Measurements from ENCODE around the gene COX11. TPM values are rescaled to one million over a fixed set of nuclear protein-coding genes. Genes with fewer than 3 reads are reported as not detected.
A peak's percentile ranks its signal among the peaks of the same experiment; 100 is the strongest.

COX11 gene
- polyA plus RNA-seq, 1 donor: 115 TPM

GRCh38 chr17:54944796-54945195 lies 23.7 kb downstream of the COX11 start:
- no peak overlapping the region for H3K4me3 ChIP-seq (ENCODE audit: low read length)
- no peaks in the 10 kb centered on the region for H3K27me3 ChIP-seq (ENCODE audit: control insufficient read depth, insufficient read depth, low read length)
- peaks cover 13% of the 10 kb centered on the region for H3K4me1 ChIP-seq (ENCODE audit: control insufficient read depth, insufficient read depth, low read length)
- no peak overlapping the region for H3K27ac ChIP-seq (ENCODE audit: low read length)
- DNase-seq: no peak
- H3K9me3 ChIP-seq (ENCODE audit: control insufficient read depth, low read depth, low read length): no peaks in the 10 kb centered on the region
- no CpG with 5 or more reads among the region's 1 CpG for WGBS (ENCODE audit: insufficient coverage, low lambda C conversion rate)
- peaks cover 13% of the 10 kb centered on the region for H3K36me3 ChIP-seq (ENCODE audit: control insufficient read depth, insufficient read depth, low read length)

GRCh38 chr17:54941285-54941684 lies 27.2 kb downstream of the COX11 start:
- H3K27ac ChIP-seq (ENCODE audit: low read length): no peak overlapping the region
- H3K4me1 ChIP-seq (ENCODE audit: control insufficient read depth, insufficient read depth, low read length): no peaks in the 10 kb centered on the region
- no peaks in the 10 kb centered on the region for H3K9me3 ChIP-seq (ENCODE audit: control insufficient read depth, low read depth, low read length)
- H3K27me3 ChIP-seq (ENCODE audit: control insufficient read depth, insufficient read depth, low read length): no peaks in the 10 kb centered on the region
- DNase-seq: no peak
- WGBS (ENCODE audit: insufficient coverage, low lambda C conversion rate): 100% methylated on average over 1 of the region's 1 CpG
- peaks cover 30% of the 10 kb centered on the region for H3K36me3 ChIP-seq (ENCODE audit: control insufficient read depth, insufficient read depth, low read length)
- no peak overlapping the region for H3K4me3 ChIP-seq (ENCODE audit: low read length)

GRCh38 chr17:54937426-54937825 lies 31.0 kb downstream of the COX11 start:
- no peak for DNase-seq
- no peak overlapping the region for H3K4me3 ChIP-seq (ENCODE audit: low read length)
- H3K9me3 ChIP-seq (ENCODE audit: control insufficient read depth, low read depth, low read length): no peaks in the 10 kb centered on the region
- peaks cover 32% of the 10 kb centered on the region for H3K36me3 ChIP-seq (ENCODE audit: control insufficient read depth, insufficient read depth, low read length)
- peaks cover 33% of the 10 kb centered on the region for H3K4me1 ChIP-seq (ENCODE audit: control insufficient read depth, insufficient read depth, low read length)
- H3K27me3 ChIP-seq (ENCODE audit: control insufficient read depth, insufficient read depth, low read length): no peaks in the 10 kb centered on the region
- no CpG with 5 or more reads among the region's 1 CpG for WGBS (ENCODE audit: insufficient coverage, low lambda C conversion rate)
- H3K27ac ChIP-seq (ENCODE audit: low read length): no peak overlapping the region

DNA sequence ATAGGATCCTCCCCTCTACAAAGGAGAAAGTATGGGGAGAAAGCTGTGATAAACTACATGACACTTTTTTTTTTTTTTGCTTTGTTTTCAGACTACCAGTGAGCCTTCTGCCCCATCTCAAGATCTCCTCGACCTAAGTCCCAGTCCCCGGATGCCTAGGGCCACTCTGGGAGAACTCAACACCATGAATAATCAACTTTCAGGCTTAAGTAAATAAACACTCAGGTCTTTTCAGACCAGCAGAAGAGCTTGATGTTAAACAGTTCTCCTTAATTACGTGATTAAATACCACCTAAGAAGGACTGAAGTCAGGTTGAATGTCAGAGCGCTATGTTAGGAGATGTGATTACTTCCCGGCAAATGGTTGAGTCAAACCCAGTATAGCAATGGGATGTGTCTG lies 31.4 kb downstream of the COX11 start:
- no peaks in the 10 kb centered on the region for H3K9me3 ChIP-seq (ENCODE audit: control insufficient read depth, low read depth, low read length)
- H3K27me3 ChIP-seq (ENCODE audit: control insufficient read depth, insufficient read depth, low read length): no peaks in the 10 kb centered on the region
- H3K36me3 ChIP-seq (ENCODE audit: control insufficient read depth, insufficient read depth, low read length): peaks cover 30% of the 10 kb centered on the region
- DNase-seq: no peak
- no CpG with 5 or more reads among the region's 5 CpGs for WGBS (ENCODE audit: insufficient coverage, low lambda C conversion rate)
- H3K27ac ChIP-seq (ENCODE audit: low read length): no peak overlapping the region
- no peak overlapping the region for H3K4me3 ChIP-seq (ENCODE audit: low read length)
- H3K4me1 ChIP-seq (ENCODE audit: control insufficient read depth, insufficient read depth, low read length): peaks cover 35% of the 10 kb centered on the region

- Histone ChIP-seq H3K27ac (ENCODE audit: low read length) (peak overlapping the region; percentile 52), H3K27me3 (ENCODE audit: control insufficient read depth, insufficient read depth, low read length) (no peaks in the 10 kb centered on the region), H3K4me3 (ENCODE audit: low read length) (no peak overlapping the region), H3K9me3 (ENCODE audit: control insufficient read depth, low read depth, low read length) (no peaks in the 10 kb centered on the region), H3K36me3 (ENCODE audit: control insufficient read depth, insufficient read depth, low read length) (peaks cover 38% of the 10 kb centered on the region), H3K4me1 (ENCODE audit: control insufficient read depth, insufficient read depth, low read length) (peaks cover 35% of the 10 kb centered on the region)
- WGBS (ENCODE audit: insufficient coverage, low lambda C conversion rate): no CpG with 5 or more reads among the region's 5 CpGs
- peak; percentile 24 to 72 for DNase-seq
These were observed 33.0 kb downstream of the COX11 start for GRCh38 chr17:54935471-54935870.

DNA sequence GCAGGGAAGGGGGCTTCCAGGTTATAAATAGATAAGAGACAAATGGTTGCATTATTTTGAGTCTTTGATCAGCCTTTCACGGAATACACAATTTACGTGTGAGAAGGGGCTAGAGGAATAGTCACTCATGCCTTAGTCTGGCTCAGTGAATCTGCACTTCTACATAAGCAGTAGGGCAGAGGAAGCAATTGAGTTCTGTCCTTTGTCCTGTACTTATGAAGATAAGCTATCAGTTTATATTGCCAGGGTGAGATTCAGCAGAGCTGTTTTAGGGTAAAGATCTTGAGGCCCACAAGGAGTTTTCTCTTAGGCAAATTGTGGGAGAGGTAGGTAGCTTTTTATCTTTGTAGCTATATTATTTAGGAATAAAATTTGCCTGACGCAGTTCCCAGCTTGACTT lies 34.5 kb downstream of the COX11 start:
- H3K27ac ChIP-seq (ENCODE audit: low read length): peak overlapping the region; percentile 52
- H3K36me3 ChIP-seq (ENCODE audit: control insufficient read depth, insufficient read depth, low read length): peaks cover 34% of the 10 kb centered on the region

GRCh38 chr17:54932711-54933110 lies 35.7 kb downstream of the COX11 start:
- WGBS (ENCODE audit: insufficient coverage, low lambda C conversion rate): no CpG with 5 or more reads among the region's 1 CpG
- Histone ChIP-seq H3K27me3 (ENCODE audit: control insufficient read depth, insufficient read depth, low read length) (no peaks in the 10 kb centered on the region), H3K4me1 (ENCODE audit: control insufficient read depth, insufficient read depth, low read length) (peaks cover 37% of the 10 kb centered on the region), H3K36me3 (ENCODE audit: control insufficient read depth, insufficient read depth, low read length) (peaks cover 30% of the 10 kb centered on the region), H3K27ac (ENCODE audit: low read length) (peak overlapping the region; percentile 52), H3K9me3 (ENCODE audit: control insufficient read depth, low read depth, low read length) (no peaks in the 10 kb centered on the region), H3K4me3 (ENCODE audit: low read length) (no peak overlapping the region)
- DNase-seq: no peak

More for the DNA sequence above, 34.5 kb downstream of the COX11 start:
- H3K4me1 ChIP-seq (ENCODE audit: control insufficient read depth, insufficient read depth, low read length): peaks cover 35% of the 10 kb centered on the region
- WGBS (ENCODE audit: insufficient coverage, low lambda C conversion rate): 20% methylated on average over 1 of the region's 3 CpGs
- no peaks in the 10 kb centered on the region for H3K9me3 ChIP-seq (ENCODE audit: control insufficient read depth, low read depth, low read length)
- H3K27me3 ChIP-seq (ENCODE audit: control insufficient read depth, insufficient read depth, low read length): no peaks in the 10 kb centered on the region
- no peak overlapping the region for H3K4me3 ChIP-seq (ENCODE audit: low read length)
- peak; percentile 68 to 80 for DNase-seq

DNA sequence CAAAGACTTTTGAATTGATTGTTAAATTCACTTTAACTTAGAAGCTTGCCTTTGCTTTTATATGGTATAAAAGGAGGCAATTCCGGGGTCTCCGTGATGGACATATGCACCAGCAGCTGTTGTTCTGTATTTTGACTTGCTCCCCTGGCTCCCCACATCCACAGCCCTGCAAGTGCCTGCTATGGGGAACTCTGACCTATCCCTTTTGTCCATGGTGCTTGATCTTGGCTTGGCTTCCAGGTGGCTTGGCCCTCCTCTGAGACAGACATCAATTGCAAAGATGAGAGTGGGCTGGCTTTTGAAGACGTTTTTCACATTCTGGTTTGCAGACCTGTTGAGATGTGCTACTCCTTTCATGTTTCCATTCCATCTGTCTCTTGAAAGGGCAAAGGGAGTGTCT lies 40.9 kb downstream of the COX11 start:
- 100% methylated on average over 1 of the region's 3 CpGs for WGBS (ENCODE audit: insufficient coverage, low lambda C conversion rate)
- H3K36me3 ChIP-seq (ENCODE audit: control insufficient read depth, insufficient read depth, low read length): peaks cover 29% of the 10 kb centered on the region
- H3K9me3 ChIP-seq (ENCODE audit: control insufficient read depth, low read depth, low read length): no peaks in the 10 kb centered on the region

DNA sequence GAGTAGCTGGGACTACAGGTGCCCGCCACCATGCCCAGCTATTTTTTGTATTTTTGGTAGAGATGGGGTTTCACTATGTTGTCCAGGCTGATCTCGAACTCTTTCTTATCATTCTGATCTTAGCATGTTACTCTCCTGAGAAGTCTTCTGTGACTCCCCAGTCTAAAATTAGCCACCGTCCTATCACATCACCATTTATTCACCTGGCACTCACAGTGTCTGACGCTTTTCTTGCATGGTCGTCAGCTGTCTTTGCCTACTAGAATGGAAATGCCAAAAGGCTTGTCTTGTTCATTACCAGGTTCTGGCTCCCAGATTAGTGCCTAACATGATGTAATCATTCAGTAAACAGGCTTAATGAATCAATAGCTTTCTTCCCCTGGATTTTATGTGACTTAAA lies 44.0 kb downstream of the COX11 start:
- no peak for DNase-seq
- WGBS (ENCODE audit: insufficient coverage, low lambda C conversion rate): no CpG with 5 or more reads among the region's 5 CpGs
- no peak overlapping the region for H3K27ac ChIP-seq (ENCODE audit: low read length)
- peaks cover 2% of the 10 kb centered on the region for H3K4me1 ChIP-seq (ENCODE audit: control insufficient read depth, insufficient read depth, low read length)
- H3K4me3 ChIP-seq (ENCODE audit: low read length): no peak overlapping the region
- no peaks in the 10 kb centered on the region for H3K9me3 ChIP-seq (ENCODE audit: control insufficient read depth, low read depth, low read length)
- H3K36me3 ChIP-seq (ENCODE audit: control insufficient read depth, insufficient read depth, low read length): peaks cover 26% of the 10 kb centered on the region
- no peaks in the 10 kb centered on the region for H3K27me3 ChIP-seq (ENCODE audit: control insufficient read depth, insufficient read depth, low read length)

More for the DNA sequence above, 40.9 kb downstream of the COX11 start:
- Histone ChIP-seq H3K4me1 (ENCODE audit: control insufficient read depth, insufficient read depth, low read length) (peaks cover 5% of the 10 kb centered on the region), H3K4me3 (ENCODE audit: low read length) (no peak overlapping the region), H3K27ac (ENCODE audit: low read length) (no peak overlapping the region), H3K27me3 (ENCODE audit: control insufficient read depth, insufficient read depth, low read length) (no peaks in the 10 kb centered on the region)
- no peak for DNase-seq

DNA sequence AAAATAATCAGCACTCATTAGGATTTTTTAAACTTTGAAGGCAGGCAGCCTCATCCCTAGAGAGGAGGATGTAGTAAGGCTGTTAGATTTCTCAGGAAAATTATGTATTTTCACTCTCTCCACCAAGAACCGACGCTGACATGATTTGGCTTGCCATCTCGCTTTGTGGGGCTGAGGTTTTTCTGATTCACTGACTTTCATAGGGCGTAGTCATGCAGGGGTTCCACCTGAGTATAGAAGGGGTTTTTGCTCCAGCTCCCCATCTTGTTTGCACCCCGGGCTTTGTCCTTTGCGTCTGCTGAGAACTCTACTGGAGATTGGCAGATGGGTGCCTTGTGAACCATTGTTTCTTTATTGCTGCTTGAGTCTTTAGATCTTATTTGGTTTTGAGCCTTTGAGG lies 47.6 kb downstream of the COX11 start:
- Histone ChIP-seq H3K4me1 (ENCODE audit: control insufficient read depth, insufficient read depth, low read length) (no peaks in the 10 kb centered on the region), H3K36me3 (ENCODE audit: control insufficient read depth, insufficient read depth, low read length) (peaks cover 39% of the 10 kb centered on the region), H3K4me3 (ENCODE audit: low read length) (no peak overlapping the region), H3K27ac (ENCODE audit: low read length) (no peak overlapping the region), H3K9me3 (ENCODE audit: control insufficient read depth, low read depth, low read length) (peaks cover 5% of the 10 kb centered on the region), H3K27me3 (ENCODE audit: control insufficient read depth, insufficient read depth, low read length) (no peaks in the 10 kb centered on the region)
- no CpG with 5 or more reads among the region's 6 CpGs for WGBS (ENCODE audit: insufficient coverage, low lambda C conversion rate)
- DNase-seq: no peak

GRCh38 chr17:54919425-54919824 lies 49.0 kb downstream of the COX11 start:
- Histone ChIP-seq H3K4me1 (ENCODE audit: control insufficient read depth, insufficient read depth, low read length) (no peaks in the 10 kb centered on the region), H3K9me3 (ENCODE audit: control insufficient read depth, low read depth, low read length) (peaks cover 5% of the 10 kb centered on the region), H3K27me3 (ENCODE audit: control insufficient read depth, insufficient read depth, low read length) (no peaks in the 10 kb centered on the region), H3K36me3 (ENCODE audit: control insufficient read depth, insufficient read depth, low read length) (peaks cover 41% of the 10 kb centered on the region), H3K27ac (ENCODE audit: low read length) (no peak overlapping the region), H3K4me3 (ENCODE audit: low read length) (no peak overlapping the region)
- DNase-seq: no peak
